Temporal lobe (tissue), 1 donor: ENCODE data around the gene TMEM61. TPM values are rescaled to one million over a fixed set of nuclear protein-coding genes. Genes with fewer than 3 reads are reported as not detected.

Source experiments
- total RNA-seq: library from RNA; depleted of rRNA; stranded (reverse); fragments of >200 nt; gene quantifications from one replicate; pipeline ENCODE4 v1.2.3, GENCODE V29; 2014

Gene TMEM61
- total RNA-seq, 1 donor from 2014 or later: not detected

Other genes with a start within 250 kb of the TMEM61 start
- gene PARS2, start 216.1 kb upstream of the TMEM61 start, total RNA-seq: 2.5 TPM
- gene TTC22, start 179.3 kb upstream of the TMEM61 start, total RNA-seq: 0.49 TPM
- 37.4 TPM for gene DHCR24, start 93.4 kb upstream of the TMEM61 start, total RNA-seq
- gene BSND, start 18.3 kb downstream of the TMEM61 start, total RNA-seq: not detected
- gene PCSK9, start 58.9 kb downstream of the TMEM61 start, total RNA-seq: 2.0 TPM
- gene USP24, start 234.7 kb downstream of the TMEM61 start, total RNA-seq: 75.7 TPM